ENCODE results near the gene ST6GALNAC3.

The ST6GALNAC3 gene

DNA sequence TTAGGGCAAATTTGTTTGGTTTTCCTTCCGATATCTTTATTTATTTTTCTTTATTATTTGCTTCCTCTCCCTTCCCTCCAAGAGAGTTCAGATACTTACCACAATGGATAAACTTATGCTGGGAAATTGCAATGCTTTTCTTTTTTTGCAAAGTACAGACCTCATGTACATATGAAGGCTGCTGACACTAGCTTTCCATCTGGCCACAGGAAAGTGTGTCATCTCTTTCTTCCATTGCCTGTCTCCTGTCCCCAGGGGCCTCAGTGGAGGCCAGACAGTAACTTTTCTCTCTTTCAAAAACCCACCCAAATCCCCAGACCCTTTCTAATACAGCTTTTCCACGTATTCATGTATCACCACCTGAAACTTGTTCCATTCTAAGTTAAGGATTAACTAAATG, 73.9 kb downstream of the ST6GALNAC3 start:
- no peak for FAIRE-seq
- no peak for DNase-seq (ENCODE audit: insufficient read length)
- TF ChIP-seq TAF1 (IDR thresholded peaks at IDR 0.05; ENCODE audit: borderline replicate concordance, low read depth, low read length) (no peak), POLR2AphosphoS5 (IDR thresholded peaks at IDR 0.05; ENCODE audit: low read depth, low read length) (no peak), POLR2A (IDR thresholded peaks at IDR 0.05; ENCODE audit: low read depth, low read length) (no peak)

DNA sequence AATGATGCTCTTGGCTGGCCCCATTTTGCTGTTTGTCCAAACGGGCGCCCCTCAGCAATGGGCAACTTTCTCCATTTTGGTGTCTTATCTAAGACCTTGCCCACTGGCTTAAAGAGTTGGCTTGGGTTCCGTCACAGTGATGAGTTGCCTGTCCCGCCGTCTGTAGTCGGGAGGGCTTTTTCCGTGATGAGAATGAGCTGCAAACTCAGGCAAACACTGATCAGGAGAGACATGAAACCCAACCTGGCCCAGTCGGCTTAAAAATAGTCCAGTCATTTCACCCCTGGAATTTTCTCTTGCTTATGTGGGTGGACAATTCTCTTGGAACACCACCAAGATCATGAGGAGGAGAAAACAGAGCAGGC, 79.3 kb downstream of the ST6GALNAC3 start:
- no peak for TF ChIP-seq POLR2A (IDR thresholded peaks at IDR 0.05; ENCODE audit: low read depth, low read length)
- TF ChIP-seq POLR2AphosphoS5 (IDR thresholded peaks at IDR 0.05; ENCODE audit: low read depth, low read length) = no peak
- TF ChIP-seq TAF1 (IDR thresholded peaks at IDR 0.05; ENCODE audit: borderline replicate concordance, low read depth, low read length) = no peak
- no peak for FAIRE-seq
- DNase-seq (ENCODE audit: insufficient read length) = no peak

DNA sequence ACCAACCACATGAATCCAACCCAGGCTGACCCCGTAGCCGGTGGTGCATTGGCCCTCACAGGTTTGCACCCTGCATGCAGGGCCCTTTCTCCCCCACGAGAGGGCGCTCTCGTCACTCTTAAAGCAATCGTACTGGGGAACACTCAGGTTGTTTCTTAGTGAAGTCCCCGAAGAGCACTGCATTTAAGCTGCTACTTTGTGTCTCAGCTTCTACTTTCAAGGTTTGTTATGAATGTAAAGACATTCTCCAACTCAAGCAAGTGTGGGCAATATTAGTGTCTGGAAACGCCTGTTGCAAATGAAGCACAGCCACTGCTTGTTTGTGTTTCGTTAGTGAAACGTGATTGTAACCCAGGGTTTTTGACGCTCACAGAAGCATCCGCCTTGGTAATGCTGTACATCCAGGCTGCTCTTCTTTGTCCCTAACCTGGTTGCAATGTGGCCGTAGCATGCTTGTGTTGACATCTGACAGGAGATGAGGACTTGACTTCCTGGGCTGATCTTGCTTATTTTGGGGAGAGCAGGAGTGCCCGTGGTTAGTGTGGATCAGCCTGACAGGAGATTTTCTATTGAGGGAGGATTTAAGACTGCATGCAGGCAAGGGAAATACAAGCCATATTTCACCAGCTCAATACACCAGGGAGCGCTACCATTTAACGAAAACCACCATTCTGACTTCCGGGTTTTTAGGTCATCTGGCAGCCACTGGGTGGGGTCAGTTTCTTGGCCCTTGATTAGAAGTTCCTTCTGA, 79.8 kb downstream of the ST6GALNAC3 start:
- peak; percentile 94 for FAIRE-seq
- TF ChIP-seq TAF1 (IDR thresholded peaks at IDR 0.05; ENCODE audit: borderline replicate concordance, low read depth, low read length) = no peak
- TF ChIP-seq POLR2AphosphoS5 (IDR thresholded peaks at IDR 0.05; ENCODE audit: low read depth, low read length) = no peak
- TF ChIP-seq POLR2A (IDR thresholded peaks at IDR 0.05; ENCODE audit: low read depth, low read length) = no peak
- DNase-seq (ENCODE audit: insufficient read length) = peak; percentile 39

DNA sequence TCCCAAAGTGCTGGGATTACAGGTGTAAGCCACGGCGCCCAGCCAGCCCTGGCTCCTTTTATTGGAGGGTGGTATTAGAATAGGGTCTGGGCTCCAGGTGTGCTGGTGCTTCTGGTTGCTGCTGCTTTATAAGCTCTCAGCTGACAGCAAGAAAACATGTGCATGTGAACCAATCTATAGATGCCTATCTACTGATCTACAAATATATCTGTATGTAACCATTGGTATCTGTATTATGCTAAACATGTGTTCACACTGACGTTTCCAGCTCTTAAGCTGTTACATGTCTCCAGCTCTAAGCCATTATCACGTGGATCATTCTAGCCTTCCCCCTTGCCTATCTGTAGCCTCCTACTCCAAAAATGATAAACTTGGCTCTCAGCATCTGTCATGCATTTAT, 82.4 kb downstream of the ST6GALNAC3 start:
- no peak for DNase-seq (ENCODE audit: insufficient read length)
- TF ChIP-seq POLR2AphosphoS5 (IDR thresholded peaks at IDR 0.05; ENCODE audit: low read depth, low read length) (no peak), TAF1 (IDR thresholded peaks at IDR 0.05; ENCODE audit: borderline replicate concordance, low read depth, low read length) (no peak), POLR2A (IDR thresholded peaks at IDR 0.05; ENCODE audit: low read depth, low read length) (no peak)
- no peak for FAIRE-seq

DNA sequence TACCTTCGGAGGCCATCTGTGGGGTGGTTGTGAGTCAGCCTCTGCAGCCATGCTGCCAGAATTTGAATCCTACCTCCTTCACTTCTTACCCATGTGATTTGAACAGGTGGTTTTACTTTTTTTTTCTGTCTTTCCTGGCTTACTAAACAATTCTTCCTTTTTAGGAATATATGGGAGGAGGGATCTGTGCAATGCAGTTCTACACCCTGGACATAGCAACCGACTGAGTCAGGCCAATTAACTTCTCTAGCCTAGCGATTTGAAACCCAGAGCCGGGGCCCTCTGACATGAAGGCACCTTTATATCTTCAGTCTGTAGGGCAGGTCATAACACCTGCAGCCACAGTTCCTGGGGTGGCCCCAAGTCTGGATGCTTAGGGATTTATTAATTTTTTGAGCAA, 83.6 kb downstream of the ST6GALNAC3 start:
- FAIRE-seq (no peak), DNase-seq (ENCODE audit: insufficient read length) (no peak)
- TF ChIP-seq TAF1 (IDR thresholded peaks at IDR 0.05; ENCODE audit: borderline replicate concordance, low read depth, low read length) (no peak), POLR2AphosphoS5 (IDR thresholded peaks at IDR 0.05; ENCODE audit: low read depth, low read length) (no peak), POLR2A (IDR thresholded peaks at IDR 0.05; ENCODE audit: low read depth, low read length) (no peak)

DNA sequence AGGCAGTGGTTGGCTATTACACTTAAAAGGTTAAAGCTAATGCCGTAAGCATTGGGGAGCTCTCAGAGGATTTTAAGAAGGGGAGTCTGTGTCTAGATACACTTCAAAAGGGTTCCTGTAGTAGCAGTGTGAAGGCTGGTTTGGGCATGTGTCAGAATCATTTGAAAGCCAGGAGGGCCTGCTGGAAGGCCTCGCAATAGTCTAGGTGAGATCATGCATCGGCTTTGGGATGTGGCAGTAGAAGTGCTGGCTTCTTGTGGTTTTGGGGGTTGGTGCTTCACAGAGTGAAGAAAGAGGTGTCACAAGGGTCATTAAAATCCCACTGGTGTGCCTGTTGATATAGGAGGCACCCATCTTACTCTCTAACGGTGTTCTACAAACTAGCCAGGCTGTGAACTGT, 85.7 kb downstream of the ST6GALNAC3 start:
- DNase-seq (ENCODE audit: insufficient read length) = no peak
- TF ChIP-seq POLR2A (IDR thresholded peaks at IDR 0.05; ENCODE audit: low read depth, low read length) (no peak), POLR2AphosphoS5 (IDR thresholded peaks at IDR 0.05; ENCODE audit: low read depth, low read length) (no peak), TAF1 (IDR thresholded peaks at IDR 0.05; ENCODE audit: borderline replicate concordance, low read depth, low read length) (no peak)
- FAIRE-seq = no peak

DNA sequence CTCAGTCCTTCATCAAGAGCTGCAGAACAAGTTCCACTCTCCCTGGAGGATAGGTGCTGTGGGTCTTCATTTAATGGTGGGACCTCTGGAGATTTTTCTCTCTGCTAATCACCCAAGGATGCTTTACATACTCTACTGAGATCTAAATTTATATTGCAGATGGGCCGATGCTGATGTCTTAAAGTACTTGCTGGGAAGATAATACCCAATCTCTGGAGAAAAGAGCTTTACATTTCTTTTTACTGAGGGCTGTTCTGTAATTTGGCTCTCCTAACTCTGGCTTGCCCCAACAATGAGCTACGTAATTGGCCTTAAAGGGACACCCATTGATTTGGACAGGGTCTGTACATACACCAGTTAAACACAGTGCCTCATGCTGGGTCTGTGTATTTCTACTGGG, 86.9 kb downstream of the ST6GALNAC3 start:
- DNase-seq (ENCODE audit: insufficient read length) (no peak), FAIRE-seq (no peak)
- TF ChIP-seq POLR2AphosphoS5 (IDR thresholded peaks at IDR 0.05; ENCODE audit: low read depth, low read length) (no peak), POLR2A (IDR thresholded peaks at IDR 0.05; ENCODE audit: low read depth, low read length) (no peak), TAF1 (IDR thresholded peaks at IDR 0.05; ENCODE audit: borderline replicate concordance, low read depth, low read length) (no peak)

DNA sequence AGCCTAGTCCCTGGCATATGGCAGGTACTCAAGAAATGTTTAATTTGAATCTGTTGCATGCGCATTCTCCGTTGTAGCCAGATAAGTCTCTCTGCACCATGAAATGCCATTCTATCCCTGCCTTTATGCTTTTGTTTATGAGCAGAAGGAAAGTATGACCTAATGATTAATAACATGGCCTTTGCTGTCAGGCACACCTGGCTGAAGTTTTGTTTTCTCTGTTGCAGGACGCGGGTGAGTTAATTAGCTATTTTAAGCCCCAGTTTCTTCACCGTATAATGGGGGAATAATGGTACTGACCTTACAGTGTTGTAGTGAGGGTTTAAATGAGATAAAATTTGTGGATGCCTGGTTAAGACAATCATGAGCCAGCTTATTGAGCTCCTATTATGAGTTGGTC, 87.7 kb downstream of the ST6GALNAC3 start:
- DNase-seq (ENCODE audit: insufficient read length) (no peak), FAIRE-seq (no peak)
- TF ChIP-seq POLR2AphosphoS5 (IDR thresholded peaks at IDR 0.05; ENCODE audit: low read depth, low read length) (no peak), TAF1 (IDR thresholded peaks at IDR 0.05; ENCODE audit: borderline replicate concordance, low read depth, low read length) (no peak), POLR2A (IDR thresholded peaks at IDR 0.05; ENCODE audit: low read depth, low read length) (no peak)

DNA sequence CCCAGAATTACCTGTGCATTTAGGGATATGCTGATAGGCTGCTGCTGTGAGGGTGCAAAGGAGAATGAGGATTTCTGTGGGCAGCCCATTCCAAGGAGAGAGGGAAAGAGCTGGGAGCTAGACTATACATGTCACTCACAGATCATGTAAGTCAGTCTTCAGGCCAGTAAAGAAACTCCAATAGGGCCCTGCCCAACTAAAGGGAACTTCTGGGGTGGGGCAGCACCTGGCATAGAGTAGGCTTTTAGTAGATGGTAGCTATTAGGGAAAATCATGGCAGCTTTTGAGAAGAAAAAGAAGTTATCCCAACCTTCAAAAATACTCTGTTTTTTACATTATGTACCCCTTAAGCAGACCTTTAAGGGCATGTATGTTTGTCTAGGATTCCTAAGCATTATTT, 89.6 kb downstream of the ST6GALNAC3 start:
- TF ChIP-seq POLR2A (IDR thresholded peaks at IDR 0.05; ENCODE audit: low read depth, low read length) = no peak
- TF ChIP-seq TAF1 (IDR thresholded peaks at IDR 0.05; ENCODE audit: borderline replicate concordance, low read depth, low read length) = no peak
- TF ChIP-seq POLR2AphosphoS5 (IDR thresholded peaks at IDR 0.05; ENCODE audit: low read depth, low read length) = no peak
- no peak for DNase-seq (ENCODE audit: insufficient read length)
- no peak for FAIRE-seq

DNA sequence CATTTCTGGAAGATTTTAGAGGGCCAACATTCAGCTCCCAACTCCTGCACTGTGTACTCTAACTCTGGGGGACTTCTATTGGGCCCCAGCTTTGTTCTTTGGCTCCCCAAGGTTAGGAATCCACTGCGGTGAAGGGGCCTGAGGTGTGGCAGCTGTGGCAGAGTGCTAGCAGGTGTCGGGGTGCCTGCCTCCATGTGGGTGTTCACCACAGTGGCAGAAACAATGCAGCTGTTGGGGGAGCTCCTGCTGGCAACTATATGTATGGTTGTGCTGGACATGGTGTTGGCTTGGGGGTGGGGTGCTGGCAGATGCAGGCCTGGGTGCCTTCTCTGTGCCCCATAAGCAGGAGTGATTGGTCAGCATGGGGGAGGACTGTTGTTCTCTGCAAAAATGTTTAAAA, 95.5 kb downstream of the ST6GALNAC3 start:
- DNase-seq (ENCODE audit: insufficient read length) = no peak
- FAIRE-seq = no peak
- no peak for TF ChIP-seq POLR2AphosphoS5 (IDR thresholded peaks at IDR 0.05; ENCODE audit: low read depth, low read length)
- no peak for TF ChIP-seq TAF1 (IDR thresholded peaks at IDR 0.05; ENCODE audit: borderline replicate concordance, low read depth, low read length)
- TF ChIP-seq POLR2A (IDR thresholded peaks at IDR 0.05; ENCODE audit: low read depth, low read length) = no peak

DNA sequence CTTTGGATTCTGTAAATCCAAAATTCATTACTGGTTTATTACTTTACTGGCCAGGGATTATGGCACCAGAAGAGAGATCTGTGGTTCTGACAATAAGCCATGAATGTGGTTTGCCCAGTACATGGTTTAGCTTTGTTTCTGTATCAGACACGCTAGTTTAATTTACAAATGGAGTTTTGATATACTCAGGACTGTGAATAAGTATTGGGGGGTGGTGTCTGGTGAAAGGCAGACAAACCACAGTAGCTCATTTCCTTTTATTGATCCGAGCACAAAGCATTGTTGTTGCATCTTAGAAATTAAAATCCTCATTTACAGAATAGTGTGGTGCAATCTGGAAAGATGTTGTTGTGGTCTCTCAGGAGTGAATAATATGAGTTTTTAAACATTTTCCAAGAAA, 96.0 kb downstream of the ST6GALNAC3 start:
- no peak for TF ChIP-seq POLR2A (IDR thresholded peaks at IDR 0.05; ENCODE audit: low read depth, low read length)
- no peak for TF ChIP-seq TAF1 (IDR thresholded peaks at IDR 0.05; ENCODE audit: borderline replicate concordance, low read depth, low read length)
- TF ChIP-seq POLR2AphosphoS5 (IDR thresholded peaks at IDR 0.05; ENCODE audit: low read depth, low read length) = no peak
- DNase-seq (ENCODE audit: insufficient read length) (no peak), FAIRE-seq (no peak)

DNA sequence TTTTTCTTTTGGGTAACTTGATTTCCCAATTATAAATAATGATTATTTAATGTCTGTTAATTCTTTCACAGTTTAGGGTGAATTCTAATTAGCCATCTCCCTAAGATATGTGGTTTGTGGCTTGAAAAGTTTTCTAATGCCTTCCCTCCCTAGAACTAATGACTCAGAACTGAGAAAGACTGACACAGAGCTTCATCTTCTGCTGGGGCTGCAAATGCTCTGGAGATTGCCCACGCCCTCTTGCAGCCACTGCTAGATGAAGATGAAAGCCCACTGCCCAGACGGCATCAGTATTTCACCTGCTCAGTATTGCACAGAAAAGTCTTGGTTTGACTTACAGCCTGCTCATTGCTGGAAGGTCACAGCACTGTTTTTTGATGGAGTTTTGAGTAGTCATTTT, 101.5 kb downstream of the ST6GALNAC3 start:
- no peak for FAIRE-seq
- DNase-seq (ENCODE audit: insufficient read length) = no peak

More for the DNA sequence above, 101.5 kb downstream of the ST6GALNAC3 start:
- TF ChIP-seq POLR2AphosphoS5 (IDR thresholded peaks at IDR 0.05; ENCODE audit: low read depth, low read length) = no peak
